K562 (cell line): ENCODE results near the gene SLC39A11. TPM values are rescaled to one million over a fixed set of nuclear protein-coding genes. Genes with fewer than 3 reads are reported as not detected.

Experiments
- ATAC-seq: fragments of 200-7000 bp; cut with Tn5 transposase; 3 replicates; pipeline ENCODE4 v1.9.1; 2020; ENCODE audit warnings: moderate library complexity
- BruUV-seq: library from RNA; stranded (reverse); fragments of 400-500 nt; replicated peaks from 2 replicates; lab custom pipeline; 2021; lab: Mats Ljungman, UMichigan
- CTCF ChIA-PET: fragments of 300-600 bp; formaldehyde crosslinking; extraction: SDS; loops from one replicate; lab custom pipeline; 2021; ENCODE audit warnings: low intra/inter-chr PET ratio; lab: Yijun Ruan, JAX
- POLR2A ChIA-PET: fragments of 300-600, 350-650 bp; sonication (Branson Sonifier 250); formaldehyde crosslinking; extraction: SDS; loops from one replicate; lab custom pipeline; 2021; ENCODE audit warnings: antibody characterized with exemption, inconsistent platforms; lab: Yijun Ruan, JAX
- DNase-seq, 4 experiments: peaks; one replicate each; pipeline versions ENCODE4 v3.0.0 to v3.0.0-alpha.2; 2011 to 2018; ENCODE audit warnings: low spot score in 3 of 4, mixed read lengths in 3 of 4; ENCODE audit errors: extremely low read depth in 1 of 4
- FAIRE-seq: peaks from 2 replicates; lab custom pipeline; 2011; peaks lifted over from hg19 to GRCh38; lab: Jason Lieb, UNC
- H2AFZ ChIP-seq: 2 replicates; pipeline ENCODE4 v1.6.0; 2011; ENCODE audit warnings: low read depth, low read length, control low read depth, inconsistent platforms
- H3K27ac ChIP-seq: fragments of 200-600 bp; 3 replicates; pipeline ENCODE4 v1.8.0; 2011; ENCODE audit warnings: low read depth, mild to moderate bottlenecking, control low read depth, inconsistent platforms, low read length, moderate library complexity, mixed read lengths; ENCODE audit errors: extremely low read depth
- H3K27me3 ChIP-seq, 2 experiments: fragments of 300-600 bp in 1 of 2; 2 replicates in 1 of 2; 3 replicates in 1 of 2; pipeline versions ENCODE4 v1.6.0 to v1.8.0; 2011; ENCODE audit warnings: inconsistent platforms in 2 of 2, low read length in 2 of 2, mild to moderate bottlenecking in 1 of 2, mixed read lengths in 1 of 2, moderate library complexity in 1 of 2; ENCODE audit not compliant: control insufficient read depth in 2 of 2, insufficient read depth in 2 of 2
- H3K36me3 ChIP-seq: fragments of 300-600 bp; 3 replicates; pipeline ENCODE4 v1.8.0; 2011; ENCODE audit warnings: mild to moderate bottlenecking, low read length, inconsistent platforms; ENCODE audit not compliant: control insufficient read depth, insufficient read depth
- H3K4me1 ChIP-seq, 2 experiments: fragments of 200-600 bp in 1 of 2; replicated peaks in 1 of 2; 2 replicates in 1 of 2; 3 replicates in 1 of 2; pipeline versions ENCODE4 v1.5.1 to v1.8.0; 2011; ENCODE audit warnings: inconsistent platforms in 2 of 2, low read length in 2 of 2, mild to moderate bottlenecking in 1 of 2, mixed read lengths in 1 of 2, moderate library complexity in 1 of 2; ENCODE audit not compliant: control insufficient read depth in 2 of 2, insufficient read depth in 2 of 2
- H3K4me2 ChIP-seq: 2 replicates; pipeline ENCODE4 v1.6.1; 2011; ENCODE audit warnings: low read length, control low read depth, inconsistent platforms, mixed read lengths; ENCODE audit not compliant: insufficient read depth
- H3K4me3 ChIP-seq: fragments of 200-600 bp; sonication (generic), shearing (Covaris generic); 2 replicates; pipeline ENCODE4 v1.5.1; 2016; ENCODE audit warnings: control low read depth, inconsistent platforms
- H3K79me2 ChIP-seq: fragments of 200-600 bp; 3 replicates; pipeline ENCODE4 v1.8.0; 2011; ENCODE audit warnings: low read length, inconsistent platforms; ENCODE audit not compliant: control insufficient read depth, insufficient read depth
- H3K9ac ChIP-seq, 2 experiments: 2 replicates each; pipeline versions ENCODE4 v1.6.0 to v1.6.1; 2011; ENCODE audit warnings: low read depth in 2 of 2, low read length in 2 of 2, control low read depth in 1 of 2, inconsistent platforms in 1 of 2, mild to moderate bottlenecking in 1 of 2, mixed read lengths in 1 of 2; ENCODE audit not compliant: insufficient read depth in 1 of 2
- H3K9me1 ChIP-seq: one replicate; pipeline ENCODE4 v1.6.0; 2011; ENCODE audit warnings: inconsistent platforms, mild to moderate bottlenecking, low read length, moderate library complexity; ENCODE audit not compliant: control insufficient read depth, insufficient read depth
- H3K9me3 ChIP-seq: replicated peaks from 2 replicates; pipeline ENCODE4 v1.5.1; 2011; ENCODE audit warnings: low read depth, low read length, inconsistent platforms; ENCODE audit not compliant: control insufficient read depth, insufficient read depth
- H4K20me1 ChIP-seq: replicated peaks from 2 replicates; pipeline ENCODE4 v1.6.1; 2011; ENCODE audit warnings: low read length, inconsistent platforms, mixed read lengths; ENCODE audit not compliant: control insufficient read depth, insufficient read depth
- BACH1 ChIP-seq: fragments of 200-800 bp; sonication (Bioruptor generic); IDR thresholded peaks from 2 replicates; pipeline ENCODE4 v1.6.1; 2016; ENCODE audit warnings: missing genetic modification characterization, missing compliant biosample characterization
- C11orf30 ChIP-seq: fragments of 450-650 bp; IDR thresholded peaks from 2 replicates; pipeline ENCODE4 v1.6.1; 2016; ENCODE audit warnings: low read depth, mild to moderate bottlenecking
- CREM ChIP-seq: IDR thresholded peaks from 2 replicates; pipeline ENCODE4 v1.6.1; 2014; ENCODE audit warnings: antibody characterized with exemption, low read depth
- CXXC5 ChIP-seq: fragments of 250-450 bp; sonication (Bioruptor Pico); IDR thresholded peaks from 2 replicates; pipeline ENCODE4 v1.8.0; 2022; ENCODE audit warnings: inconsistent platforms, mild to moderate bottlenecking, moderate library complexity
- FIP1L1 ChIP-seq: fragments of 200-400 bp; formaldehyde crosslinking; IDR thresholded peaks from 2 replicates; pipeline ENCODE4 v1.6.1; 2018; ENCODE audit warnings: mild to moderate bottlenecking, low read depth, low read length; ENCODE audit not compliant: poor library complexity, severe bottlenecking
- GABPA ChIP-seq: fragments of 200-800 bp; sonication (Bioruptor generic); conservative IDR thresholded peaks from 2 replicates; pipeline ENCODE4 v1.6.1; 2016; ENCODE audit warnings: low read depth, missing genetic modification characterization, missing compliant biosample characterization
- HNRNPUL1 ChIP-seq: fragments of 200-400 bp; formaldehyde crosslinking; IDR thresholded peaks from 2 replicates; pipeline ENCODE4 v1.6.1; 2017; ENCODE audit warnings: low read length
- RBM15 ChIP-seq: fragments of 200-400 bp; formaldehyde crosslinking; IDR thresholded peaks from 2 replicates; pipeline ENCODE4 v1.6.1; 2018; ENCODE audit warnings: mild to moderate bottlenecking, low read length, moderate library complexity; ENCODE audit not compliant: insufficient read depth
- RBM25 ChIP-seq: fragments of 200-400 bp; formaldehyde crosslinking; IDR thresholded peaks from 2 replicates; pipeline ENCODE4 v1.6.1; 2018; ENCODE audit warnings: low read length, low read depth, moderate library complexity; ENCODE audit not compliant: severe bottlenecking
- SMAD1 ChIP-seq: fragments of 150-350 bp; IDR thresholded peaks from 2 replicates; pipeline ENCODE4 v1.6.1; 2014; ENCODE audit warnings: low read length, low read depth; ENCODE audit not compliant: partially characterized antibody
- ZNF197 ChIP-seq: fragments of 200-800 bp; sonication (Bioruptor generic); IDR thresholded peaks from 2 replicates; pipeline ENCODE4 v1.6.1; 2016; ENCODE audit warnings: low read depth, missing genetic modification characterization, missing compliant biosample characterization
- ZNF76 ChIP-seq: fragments of 250-450 bp; sonication (Bioruptor Pico); IDR thresholded peaks from 2 replicates; pipeline ENCODE4 v1.4.0; 2020; ENCODE audit warnings: mild to moderate bottlenecking, moderate library complexity, borderline replicate concordance
- WGBS: fragments of 100-300 bp; shearing (Covaris generic); methylation state at CpG from one replicate; pipeline ENCODE4 v1.1.6; 2016; ENCODE audit warnings: low coverage, mixed read lengths; ENCODE audit not compliant: insufficient coverage; ENCODE audit errors: missing lambda C conversion rate; 5-methylcytosine and 5-hydroxymethylcytosine counted together
- in situ Hi-C: fragments of 300-500 bp; cut with MboI; formaldehyde crosslinking; loops from 4 replicates; pipeline ENCODE4 v1.15.0; 2018; ENCODE audit warnings: inconsistent platforms, mixed read lengths
- intact Hi-C: fragments of 100-400 bp; cut with micrococcal nuclease; formaldehyde crosslinking; loops from 2 replicates; pipeline ENCODE4 v1.14.2; 2022
- polyA plus RNA-seq, 8 experiments: library from polyadenylated mRNA; depleted of rRNA in 4 of 8; stranded (reverse) in 5 of 8; unstranded in 3 of 8; fragments of >200 nt; fragmentation: Nextera tagmentation in 2 of 8; fragmentation: Illumina TruSeq in 1 of 8; extraction: Ambion mirVana in 2 of 8; extraction: Trizol in 1 of 8; gene quantifications; 2 replicates each; pipeline versions ENCODE4 v1.2.1 to v1.2.3, GENCODE V29; 2011 to 2014; ENCODE audit warnings: inconsistent platforms in 1 of 8, missing spikeins in 1 of 8
- total RNA-seq, 7 experiments: library from RNA; depleted of rRNA in 6 of 7; stranded (reverse); fragments of >200 nt in 6 of 7; fragmentation: Illumina TruSeq in 2 of 7; extraction: Trizol in 2 of 7; gene quantifications; 2 replicates each; pipeline versions ENCODE4 v1.2.1 to v1.2.3, GENCODE V29; 2011 to 2021; ENCODE audit warnings: low replicate concordance in 1 of 7
- TF ChIP-seq, protein P1 (sequence below): sonication (generic); formaldehyde crosslinking; IDR thresholded peaks from 2 replicates; pipeline ENCODE4 v1.8.0; 2022; ENCODE audit warnings: mild to moderate bottlenecking, missing genetic modification reagents
- TF ChIP-seq, protein P2 (sequence below): fragments of 250-450 bp; sonication (Bioruptor Pico); IDR thresholded peaks from 2 replicates; pipeline ENCODE4 v1.8.0; 2021; ENCODE audit warnings: mild to moderate bottlenecking, moderate library complexity
- TF ChIP-seq, protein P3 (sequence below): fragments of 250-450 bp; sonication (Bioruptor Pico); IDR thresholded peaks from 2 replicates; pipeline ENCODE4 v1.4.0; 2020

Gene SLC39A11
- total and polyA plus RNA-seq, 9 of the 15 experiments (the other 6 are each of a cell fraction or from before 2014, with no cell fraction given), result 10.5 to 26.4 (median 13.4) TPM

DNA sequence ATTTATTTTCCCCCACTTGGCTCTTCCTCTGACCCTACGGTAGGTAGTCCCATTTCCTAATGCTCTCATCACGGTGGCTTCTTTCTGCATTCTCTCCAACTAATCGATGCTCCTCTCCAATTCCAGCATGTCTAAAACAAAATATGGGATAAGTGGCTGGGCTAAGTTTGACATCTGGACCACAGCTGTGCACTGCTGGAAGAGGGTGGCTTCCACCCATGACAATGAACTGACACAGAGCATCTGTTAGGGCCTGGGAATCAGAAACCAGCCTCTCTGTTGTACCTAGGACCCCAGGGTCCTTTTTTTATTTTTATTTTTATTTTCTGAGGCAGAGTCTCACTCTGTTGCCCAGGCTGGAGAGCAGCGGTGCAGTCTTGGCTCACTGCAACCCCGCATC is 29.0 kb upstream of the SLC39A11 start:
- BruUV-seq, result no TSS peak
- no peak overlapping the region for H3K9ac ChIP-seq
- H3K4me1 ChIP-seq, result no peaks in the 10 kb centered on the region
- no peak for ATAC-seq
- intact Hi-C loops, result no loop called here
- CTCF ChIA-PET, result no interaction called here
- H3K4me2 ChIP-seq, result no peak overlapping the region
- FAIRE-seq, result no peak
- H4K20me1 ChIP-seq, result no peaks in the 10 kb centered on the region
- H3K9me3 ChIP-seq, result no peaks in the 10 kb centered on the region
- H3K27ac ChIP-seq, result no peak overlapping the region
- no peak for DNase-seq
- H2AFZ ChIP-seq, result no peak overlapping the region
- POLR2A ChIA-PET, result interaction anchor here (0.9 kb wide), 1 partner anchor 9 kb away, joined by 3 read pairs; no protein-coding TSS in a partner anchor
- no peak overlapping the region for H3K4me3 ChIP-seq
- peaks cover 24 to 49% of the 10 kb centered on the region in 2 experiments; a peak in 4 of 5 replicates for H3K27me3 ChIP-seq
- no peaks in the 10 kb centered on the region for H3K9me1 ChIP-seq
- in situ Hi-C loops, result no loop called here
- H3K36me3 ChIP-seq, result no peaks in the 10 kb centered on the region
- H3K79me2 ChIP-seq, result no peaks in the 10 kb centered on the region
- 0% methylated on average over 4 of the region's 5 CpGs for WGBS
- TF ChIP-seq ZNF76 (no peak), FIP1L1 (no peak), SMAD1 (no peak), RBM25 (no peak), RBM15 (no peak), ZNF197 (no peak), CXXC5 (CRISPR knock-in tag) (no peak), GABPA (tag) (no peak), C11orf30 (no peak), BACH1 (tag) (no peak), CREM (no peak), HNRNPUL1 (no peak)
- TF ChIP-seq, protein P1, sequence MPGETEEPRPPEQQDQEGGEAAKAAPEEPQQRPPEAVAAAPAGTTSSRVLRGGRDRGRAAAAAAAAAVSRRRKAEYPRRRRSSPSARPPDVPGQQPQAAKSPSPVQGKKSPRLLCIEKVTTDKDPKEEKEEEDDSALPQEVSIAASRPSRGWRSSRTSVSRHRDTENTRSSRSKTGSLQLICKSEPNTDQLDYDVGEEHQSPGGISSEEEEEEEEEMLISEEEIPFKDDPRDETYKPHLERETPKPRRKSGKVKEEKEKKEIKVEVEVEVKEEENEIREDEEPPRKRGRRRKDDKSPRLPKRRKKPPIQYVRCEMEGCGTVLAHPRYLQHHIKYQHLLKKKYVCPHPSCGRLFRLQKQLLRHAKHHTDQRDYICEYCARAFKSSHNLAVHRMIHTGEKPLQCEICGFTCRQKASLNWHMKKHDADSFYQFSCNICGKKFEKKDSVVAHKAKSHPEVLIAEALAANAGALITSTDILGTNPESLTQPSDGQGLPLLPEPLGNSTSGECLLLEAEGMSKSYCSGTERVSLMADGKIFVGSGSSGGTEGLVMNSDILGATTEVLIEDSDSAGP (CRISPR knock-in tag), result no peak
- TF ChIP-seq, protein P2, sequence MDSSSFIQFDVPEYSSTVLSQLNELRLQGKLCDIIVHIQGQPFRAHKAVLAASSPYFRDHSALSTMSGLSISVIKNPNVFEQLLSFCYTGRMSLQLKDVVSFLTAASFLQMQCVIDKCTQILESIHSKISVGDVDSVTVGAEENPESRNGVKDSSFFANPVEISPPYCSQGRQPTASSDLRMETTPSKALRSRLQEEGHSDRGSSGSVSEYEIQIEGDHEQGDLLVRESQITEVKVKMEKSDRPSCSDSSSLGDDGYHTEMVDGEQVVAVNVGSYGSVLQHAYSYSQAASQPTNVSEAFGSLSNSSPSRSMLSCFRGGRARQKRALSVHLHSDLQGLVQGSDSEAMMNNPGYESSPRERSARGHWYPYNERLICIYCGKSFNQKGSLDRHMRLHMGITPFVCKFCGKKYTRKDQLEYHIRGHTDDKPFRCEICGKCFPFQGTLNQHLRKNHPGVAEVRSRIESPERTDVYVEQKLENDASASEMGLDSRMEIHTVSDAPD (CRISPR knock-in tag), result no peak
- TF ChIP-seq, protein P3, sequence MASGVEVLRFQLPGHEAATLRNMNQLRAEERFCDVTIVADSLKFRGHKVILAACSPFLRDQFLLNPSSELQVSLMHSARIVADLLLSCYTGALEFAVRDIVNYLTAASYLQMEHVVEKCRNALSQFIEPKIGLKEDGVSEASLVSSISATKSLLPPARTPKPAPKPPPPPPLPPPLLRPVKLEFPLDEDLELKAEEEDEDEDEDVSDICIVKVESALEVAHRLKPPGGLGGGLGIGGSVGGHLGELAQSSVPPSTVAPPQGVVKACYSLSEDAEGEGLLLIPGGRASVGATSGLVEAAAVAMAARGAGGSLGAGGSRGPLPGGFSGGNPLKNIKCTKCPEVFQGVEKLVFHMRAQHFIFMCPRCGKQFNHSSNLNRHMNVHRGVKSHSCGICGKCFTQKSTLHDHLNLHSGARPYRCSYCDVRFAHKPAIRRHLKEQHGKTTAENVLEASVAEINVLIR (CRISPR knock-in tag), result no peak
